Measurements from ENCODE around the gene ATP6V0D1.

- no peak for TF ChIP-seq POLR2AphosphoS5 (IDR thresholded peaks at IDR 0.05)
- TF ChIP-seq CTCF (IDR thresholded peaks at IDR 0.05): no peak
Measured at GRCh38 chr16:67397812-67398545, 83.0 kb downstream of the ATP6V0D1 start.
